GM18858 (cell line): ENCODE data around the gene PCDH9.
A peak's percentile ranks its signal among the peaks of the same experiment; 100 is the strongest.
"Not testable (repeated sequence)": the region's sequence is repeated elsewhere in the genome, so short reads cannot be mapped to it uniquely, and the experiment has no call there.

Source experiments
- ATAC-seq: cut with Tn5 transposase; IDR thresholded peaks from one replicate; pipeline ENCODE4 v1.9.1; 2021; ENCODE audit not compliant: unreplicated experiment

Gene PCDH9

GRCh38 chr13:66621906-66622447 is 608.2 kb downstream of the PCDH9 start:
- not testable (repeated sequence) for ATAC-seq

- peak; percentile 67 for ATAC-seq
Observed at GRCh38 chr13:66618702-66619101, 611.4 kb downstream of the PCDH9 start.

GRCh38 chr13:66617786-66618185 is 612.4 kb downstream of the PCDH9 start:
- no peak for ATAC-seq

- no peak for ATAC-seq
Observed at GRCh38 chr13:66612983-66613382, 617.2 kb downstream of the PCDH9 start.

- no peak for ATAC-seq
Observed at GRCh38 chr13:66586489-66586888, 643.6 kb downstream of the PCDH9 start.

GRCh38 chr13:66585669-66586203 is 644.4 kb downstream of the PCDH9 start:
- ATAC-seq, result no peak

- ATAC-seq, result no peak
Observed at GRCh38 chr13:66581675-66582074, 648.5 kb downstream of the PCDH9 start.

- no peak for ATAC-seq
Observed at GRCh38 chr13:66578305-66578704, 651.8 kb downstream of the PCDH9 start.

- no peak for ATAC-seq
Observed at GRCh38 chr13:66577358-66577757, 652.8 kb downstream of the PCDH9 start.

- no peak for ATAC-seq
Observed at GRCh38 chr13:66576381-66576780, 653.8 kb downstream of the PCDH9 start.

GRCh38 chr13:66574606-66575005 is 655.5 kb downstream of the PCDH9 start:
- ATAC-seq, result no peak

- ATAC-seq, result no peak
Observed at GRCh38 chr13:66567899-66568612, 662.1 kb downstream of the PCDH9 start.

- no peak for ATAC-seq
Observed at GRCh38 chr13:66565279-66565678, 664.9 kb downstream of the PCDH9 start.

- no peak for ATAC-seq
Observed at GRCh38 chr13:66563076-66563475, 667.1 kb downstream of the PCDH9 start.

GRCh38 chr13:66562054-66562453 is 668.1 kb downstream of the PCDH9 start:
- no peak for ATAC-seq

- no peak for ATAC-seq
Observed at GRCh38 chr13:66560991-66561390, 669.1 kb downstream of the PCDH9 start.

GRCh38 chr13:66560189-66560588 is 669.9 kb downstream of the PCDH9 start:
- ATAC-seq, result no peak

GRCh38 chr13:66559093-66559492 is 671.0 kb downstream of the PCDH9 start:
- ATAC-seq, result no peak

GRCh38 chr13:66558506-66558905 is 671.6 kb downstream of the PCDH9 start:
- ATAC-seq, result no peak

- ATAC-seq, result no peak
Observed at GRCh38 chr13:66557357-66557756, 672.8 kb downstream of the PCDH9 start.

GRCh38 chr13:66556306-66556705 is 673.8 kb downstream of the PCDH9 start:
- ATAC-seq, result no peak

- ATAC-seq, result no peak
Observed at GRCh38 chr13:66553391-66553790, 676.7 kb downstream of the PCDH9 start.

- no peak for ATAC-seq
Observed at GRCh38 chr13:66551128-66551527, 679.0 kb downstream of the PCDH9 start.
